BE2C (cell line): ENCODE measurements around the gene TNS3.

Source experiments
- DNase-seq: peaks from one replicate; pipeline ENCODE4 v3.0.0-alpha.2; 2020
- H3K27me3 ChIP-seq: fragments of 250-450 bp; sonication (Bioruptor Pico); 2 replicates; pipeline ENCODE4 v1.5.1; 2020; ENCODE audit warnings: mild to moderate bottlenecking
- H3K36me3 ChIP-seq: fragments of 250-450 bp; sonication (Bioruptor Pico); 2 replicates; pipeline ENCODE4 v1.5.1; 2020; ENCODE audit warnings: mild to moderate bottlenecking
- H3K4me1 ChIP-seq: fragments of 250-450 bp; sonication (Bioruptor Pico); 2 replicates; pipeline ENCODE4 v1.5.1; 2020
- H3K4me3 ChIP-seq: 2 replicates; pipeline ENCODE4 v1.5.1; 2011; ENCODE audit warnings: low read depth, low read length
- H3K9me3 ChIP-seq: fragments of 250-450 bp; sonication (Bioruptor Pico); 2 replicates; pipeline ENCODE4 v1.5.1; 2020
- CTCF ChIP-seq: IDR thresholded peaks from 2 replicates; pipeline ENCODE4 v1.5.1; 2012; ENCODE audit warnings: mild to moderate bottlenecking, low read depth, low read length

The TNS3 gene

GRCh38 chr7:47512481-47513176 is 69.3 kb downstream of the TNS3 start:
- Histone ChIP-seq H3K36me3 (no peaks in the 10 kb centered on the region), H3K4me1 (no peaks in the 10 kb centered on the region)

GRCh38 chr7:47511699-47512370 is 70.1 kb downstream of the TNS3 start:
- no peak for DNase-seq
- Histone ChIP-seq H3K9me3 (no peaks in the 10 kb centered on the region), H3K36me3 (no peaks in the 10 kb centered on the region), H3K27me3 (no peaks in the 10 kb centered on the region), H3K4me3 (no peak overlapping the region), H3K4me1 (no peaks in the 10 kb centered on the region)
- no peak for TF ChIP-seq CTCF

More at GRCh38 chr7:47512481-47513176, 69.3 kb downstream of the TNS3 start:
- no peaks in the 10 kb centered on the region for H3K27me3 ChIP-seq
- DNase-seq = no peak
- no peaks in the 10 kb centered on the region for H3K9me3 ChIP-seq
- no peak overlapping the region for H3K4me3 ChIP-seq
- TF ChIP-seq CTCF = no peak

GRCh38 chr7:47510786-47511185 is 71.1 kb downstream of the TNS3 start:
- no peaks in the 10 kb centered on the region for H3K4me1 ChIP-seq
- DNase-seq = no peak
- no peaks in the 10 kb centered on the region for H3K36me3 ChIP-seq
- H3K4me3 ChIP-seq = no peak overlapping the region
- no peaks in the 10 kb centered on the region for H3K27me3 ChIP-seq
- H3K9me3 ChIP-seq = no peaks in the 10 kb centered on the region
- no peak for TF ChIP-seq CTCF

GRCh38 chr7:47510192-47510591 is 71.7 kb downstream of the TNS3 start:
- DNase-seq = no peak
- H3K4me1 ChIP-seq = no peaks in the 10 kb centered on the region
- no peak for TF ChIP-seq CTCF
- no peaks in the 10 kb centered on the region for H3K9me3 ChIP-seq
- H3K36me3 ChIP-seq = no peaks in the 10 kb centered on the region
- no peaks in the 10 kb centered on the region for H3K27me3 ChIP-seq
- H3K4me3 ChIP-seq = no peak overlapping the region

GRCh38 chr7:47509571-47509970 is 72.3 kb downstream of the TNS3 start:
- Histone ChIP-seq H3K36me3 (no peaks in the 10 kb centered on the region), H3K27me3 (no peaks in the 10 kb centered on the region), H3K4me3 (no peak overlapping the region), H3K9me3 (no peaks in the 10 kb centered on the region), H3K4me1 (no peaks in the 10 kb centered on the region)
- DNase-seq = no peak
- no peak for TF ChIP-seq CTCF
